GM18499 (cell line): Measurements from ENCODE around the gene CSNK2A1.
A peak's percentile ranks its signal among the peaks of the same experiment; 100 is the strongest.

ENCODE experiments used
- ATAC-seq: cut with Tn5 transposase; IDR thresholded peaks from one replicate; pipeline ENCODE4 v1.9.1; 2021; ENCODE audit warnings: moderate number of reproducible peaks; ENCODE audit not compliant: insufficient read depth, unreplicated experiment

CSNK2A1 gene

GRCh38 chr20:434661-435419 is 108.8 kb downstream of the CSNK2A1 start:
- ATAC-seq, result no peak

DNA sequence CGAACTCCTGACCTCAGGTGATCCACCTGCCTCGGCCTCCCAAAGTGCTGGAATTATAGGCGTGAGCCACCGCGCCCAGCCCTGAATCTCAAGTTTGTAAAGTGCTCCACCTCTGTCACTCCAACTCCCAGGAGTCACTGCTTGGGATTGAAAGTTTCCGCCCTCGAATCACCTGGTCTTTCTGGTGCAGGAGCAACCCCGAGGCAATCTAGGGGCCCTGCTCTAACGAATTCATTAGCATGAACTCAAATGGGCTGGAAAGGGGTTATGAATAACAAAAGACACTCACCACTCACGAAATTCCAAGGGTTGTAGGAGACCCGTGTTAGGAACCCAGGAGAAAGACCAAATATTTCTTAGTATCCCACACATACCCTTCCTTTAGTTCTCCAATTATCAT is 109.4 kb downstream of the CSNK2A1 start:
- no peak for ATAC-seq

DNA sequence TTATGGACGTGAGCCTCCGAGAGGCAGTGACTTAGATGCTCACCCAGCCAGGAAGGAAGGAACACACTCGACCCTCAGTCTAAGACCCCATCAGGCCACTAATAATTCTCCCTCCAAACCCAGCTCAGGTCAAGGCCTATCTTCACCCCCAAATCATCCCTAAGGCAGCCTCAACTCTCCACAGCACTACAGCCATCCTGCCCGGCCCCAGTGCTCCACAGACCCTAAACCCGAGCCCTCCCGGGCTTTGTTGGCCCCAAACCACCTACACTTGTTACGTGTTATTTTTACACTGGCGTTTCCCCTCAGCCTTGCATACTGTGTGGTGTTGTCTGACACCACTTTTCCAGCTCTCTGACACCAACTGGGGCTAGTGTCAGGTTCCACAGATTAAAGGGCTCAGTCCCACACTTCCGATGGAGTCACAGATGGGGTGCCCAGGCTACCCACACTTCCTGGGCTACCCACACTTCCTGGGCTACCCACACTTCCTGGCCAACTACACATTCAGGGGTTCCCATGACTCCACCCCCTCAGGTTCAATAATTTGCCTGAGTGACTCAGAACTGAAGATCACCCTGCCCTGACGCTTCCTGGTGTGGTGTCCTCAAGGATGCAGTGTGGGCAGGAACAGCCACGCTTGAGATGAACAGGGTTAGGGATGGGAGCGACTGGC is 110.2 kb downstream of the CSNK2A1 start:
- peak; percentile 58 for ATAC-seq

DNA sequence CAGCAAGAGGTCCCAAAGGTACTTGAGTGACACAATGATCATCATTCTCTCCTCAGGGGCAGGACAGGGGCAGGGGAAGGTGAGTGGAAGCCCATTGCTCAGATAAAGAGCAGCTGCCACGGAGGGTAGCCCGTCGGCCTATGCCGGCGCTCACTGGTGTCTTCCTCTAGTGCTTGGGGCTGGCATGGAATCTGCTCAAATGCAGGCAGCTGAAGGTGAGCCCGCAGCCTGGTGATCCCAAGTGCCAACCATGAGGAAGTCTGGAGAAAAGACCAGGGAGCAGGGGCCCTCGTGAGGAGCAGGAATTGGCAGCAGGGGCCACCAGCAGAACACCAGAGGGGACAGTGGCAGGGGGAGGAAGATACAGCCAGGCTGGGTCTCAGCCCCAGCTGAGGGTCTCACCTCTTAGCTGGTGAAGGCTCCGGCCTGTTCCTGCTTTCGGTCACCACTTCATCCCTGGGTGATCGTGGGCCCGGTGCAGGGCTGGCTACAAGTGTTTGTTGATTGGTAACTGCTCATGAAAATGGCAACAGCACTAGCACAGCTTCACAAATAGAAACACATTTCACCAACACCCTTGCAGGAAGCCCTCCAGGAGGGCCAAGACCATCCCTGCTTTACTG is 110.8 kb downstream of the CSNK2A1 start:
- ATAC-seq, result no peak

- no peak for ATAC-seq
These were observed 111.4 kb downstream of the CSNK2A1 start for GRCh38 chr20:432208-432607.

DNA sequence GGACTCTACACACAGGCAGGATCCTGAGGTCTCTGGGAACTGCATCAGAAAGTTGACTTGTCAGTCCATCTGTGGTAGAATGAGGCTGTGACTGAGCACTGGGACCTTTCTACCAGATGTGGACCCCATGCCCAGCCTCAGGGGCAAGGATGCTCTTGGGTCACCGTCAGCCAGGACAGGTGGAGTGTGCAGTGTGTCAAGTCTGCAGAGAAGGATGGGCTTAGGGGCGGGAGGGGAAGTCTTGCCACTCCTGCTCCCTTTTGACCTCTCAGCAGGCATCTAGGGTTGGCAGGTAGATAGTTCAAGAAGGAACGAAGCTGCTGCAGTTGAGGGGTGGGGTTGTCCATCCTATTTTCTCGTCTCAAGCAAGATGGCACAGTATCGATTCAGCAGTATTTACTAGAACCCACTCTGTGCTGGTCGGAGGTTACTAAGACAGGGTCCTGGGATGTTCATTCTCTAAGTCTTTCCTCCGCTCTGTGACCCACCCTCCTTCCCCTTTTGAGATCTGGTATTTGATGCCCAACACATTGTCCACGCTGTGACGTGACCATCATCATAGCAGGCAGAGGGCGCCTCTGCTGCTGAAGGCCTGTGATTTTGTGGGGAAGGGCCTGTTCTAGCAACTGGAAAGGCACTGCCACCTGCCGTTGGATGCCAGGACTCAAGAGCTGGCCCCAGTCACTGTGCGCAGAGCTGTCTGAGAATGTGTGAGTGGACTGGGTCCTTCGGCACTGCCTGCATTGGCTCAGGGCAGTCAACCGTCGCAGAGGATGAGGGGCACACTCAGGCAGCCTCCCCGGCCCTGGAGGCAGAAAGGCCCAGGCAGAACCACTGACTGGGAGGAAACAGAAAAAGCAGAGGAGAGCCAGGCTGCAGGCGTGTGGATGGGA is 112.3 kb downstream of the CSNK2A1 start:
- ATAC-seq, result no peak

DNA sequence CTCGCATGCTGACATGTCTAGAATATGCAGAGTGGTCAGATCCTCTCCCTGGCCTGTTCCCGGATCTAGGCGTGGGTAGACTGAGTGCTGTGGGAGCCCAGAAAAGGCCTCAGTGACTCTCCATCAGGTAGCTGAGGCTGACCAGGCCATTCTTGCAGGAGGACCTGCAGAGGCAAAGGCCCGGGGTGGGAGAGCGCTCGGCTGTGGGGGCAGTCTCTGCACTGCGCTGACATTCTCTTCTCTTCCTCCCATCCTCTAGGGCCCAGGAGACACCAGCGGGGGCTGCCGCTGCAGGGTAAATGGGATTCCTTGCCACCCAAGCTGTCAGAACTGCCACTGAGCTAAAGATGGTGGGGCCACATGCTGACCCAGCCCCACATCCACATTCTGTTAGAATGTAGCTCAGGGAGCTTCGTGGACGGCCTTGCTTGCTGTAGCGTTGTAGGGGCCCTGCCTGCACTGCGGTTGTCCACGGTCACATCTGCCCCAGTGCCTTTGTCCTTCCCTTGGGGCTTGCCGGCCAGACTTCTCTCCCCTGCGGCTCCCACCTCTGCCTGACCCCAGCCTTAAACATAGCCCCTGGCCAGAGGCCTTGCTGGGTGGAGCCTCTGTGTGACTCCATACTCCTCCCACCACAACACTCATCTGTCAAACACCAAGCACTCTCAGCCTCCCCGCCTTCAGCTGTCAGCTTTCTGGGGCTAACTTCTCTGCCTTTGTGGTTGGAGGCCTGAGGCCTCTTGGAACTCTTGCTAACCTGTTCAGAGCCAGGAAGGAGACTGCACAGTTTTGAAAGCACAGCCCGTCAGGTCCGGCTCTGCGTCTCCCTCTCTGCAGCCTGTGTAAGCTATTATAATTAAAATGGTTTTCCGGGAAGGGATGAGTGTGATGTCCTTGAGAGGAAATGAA is 113.2 kb downstream of the CSNK2A1 start:
- no peak for ATAC-seq

DNA sequence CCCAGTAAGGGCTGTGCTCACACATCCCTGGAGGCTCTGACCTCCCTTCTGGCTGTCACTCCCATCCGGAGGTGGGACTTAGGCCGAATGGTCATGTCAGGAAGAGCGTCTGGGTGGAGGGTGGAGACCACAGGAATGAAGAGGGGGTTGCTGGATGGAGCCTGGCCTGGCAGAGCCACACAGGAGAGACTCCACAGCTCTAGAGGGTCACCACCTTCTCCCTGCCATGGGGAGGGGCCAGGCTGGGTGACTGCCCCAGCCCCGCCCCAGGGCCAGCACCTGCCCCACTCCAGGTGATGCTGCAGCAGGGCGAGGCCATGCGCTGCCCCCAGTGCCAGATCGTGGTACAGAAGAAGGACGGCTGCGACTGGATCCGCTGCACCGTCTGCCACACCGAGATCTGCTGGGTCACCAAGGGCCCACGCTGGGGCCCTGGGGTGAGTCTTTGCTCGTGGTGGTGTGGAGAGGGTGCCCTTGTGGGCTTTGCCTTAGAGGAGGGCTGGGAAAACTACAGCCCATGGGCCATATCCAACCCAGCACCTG is 114.9 kb downstream of the CSNK2A1 start:
- no peak for ATAC-seq

GRCh38 chr20:427849-428657 is 115.5 kb downstream of the CSNK2A1 start:
- no peak for ATAC-seq

- no peak for ATAC-seq
These were observed 116.2 kb downstream of the CSNK2A1 start for GRCh38 chr20:427401-427800.

- ATAC-seq, result no peak
These were observed 117.0 kb downstream of the CSNK2A1 start for GRCh38 chr20:426566-426965.
